K562 (cell line): Measurements from ENCODE around the gene NKG7. TPM values are rescaled to one million over a fixed set of nuclear protein-coding genes. Genes with fewer than 3 reads are reported as not detected.
"Not testable (repeated sequence)": the region's sequence is repeated elsewhere in the genome, so short reads cannot be mapped to it uniquely, and the experiment has no call there.

Source experiments
- ATAC-seq: fragments of 200-7000 bp; cut with Tn5 transposase; 3 replicates; pipeline ENCODE4 v1.9.1; 2020; ENCODE audit warnings: moderate library complexity
- BruUV-seq: library from RNA; stranded (reverse); fragments of 400-500 nt; replicated peaks from 2 replicates; lab custom pipeline; 2021; lab: Mats Ljungman, UMichigan
- CTCF ChIA-PET: fragments of 300-600 bp; formaldehyde crosslinking; extraction: SDS; loops from one replicate; lab custom pipeline; 2021; ENCODE audit warnings: low intra/inter-chr PET ratio; lab: Yijun Ruan, JAX
- POLR2A ChIA-PET: fragments of 300-600, 350-650 bp; sonication (Branson Sonifier 250); formaldehyde crosslinking; extraction: SDS; loops from one replicate; lab custom pipeline; 2021; ENCODE audit warnings: antibody characterized with exemption, inconsistent platforms; lab: Yijun Ruan, JAX
- DNase-seq, 4 experiments: peaks; one replicate each; pipeline versions ENCODE4 v3.0.0 to v3.0.0-alpha.2; 2011 to 2018; ENCODE audit warnings: low spot score in 3 of 4, mixed read lengths in 3 of 4; ENCODE audit errors: extremely low read depth in 1 of 4
- FAIRE-seq: peaks from 2 replicates; lab custom pipeline; 2011; peaks lifted over from hg19 to GRCh38; lab: Jason Lieb, UNC
- H2AFZ ChIP-seq: 2 replicates; pipeline ENCODE4 v1.6.0; 2011; ENCODE audit warnings: low read depth, low read length, control low read depth, inconsistent platforms
- H3K27ac ChIP-seq: fragments of 200-600 bp; 3 replicates; pipeline ENCODE4 v1.8.0; 2011; ENCODE audit warnings: low read depth, mild to moderate bottlenecking, control low read depth, inconsistent platforms, low read length, moderate library complexity, mixed read lengths; ENCODE audit errors: extremely low read depth
- H3K27me3 ChIP-seq, 2 experiments: fragments of 300-600 bp in 1 of 2; 2 replicates in 1 of 2; 3 replicates in 1 of 2; pipeline versions ENCODE4 v1.6.0 to v1.8.0; 2011; ENCODE audit warnings: inconsistent platforms in 2 of 2, low read length in 2 of 2, mild to moderate bottlenecking in 1 of 2, mixed read lengths in 1 of 2, moderate library complexity in 1 of 2; ENCODE audit not compliant: control insufficient read depth in 2 of 2, insufficient read depth in 2 of 2
- H3K36me3 ChIP-seq: fragments of 300-600 bp; 3 replicates; pipeline ENCODE4 v1.8.0; 2011; ENCODE audit warnings: mild to moderate bottlenecking, low read length, inconsistent platforms; ENCODE audit not compliant: control insufficient read depth, insufficient read depth
- H3K4me1 ChIP-seq, 2 experiments: fragments of 200-600 bp in 1 of 2; replicated peaks in 1 of 2; 2 replicates in 1 of 2; 3 replicates in 1 of 2; pipeline versions ENCODE4 v1.5.1 to v1.8.0; 2011; ENCODE audit warnings: inconsistent platforms in 2 of 2, low read length in 2 of 2, mild to moderate bottlenecking in 1 of 2, mixed read lengths in 1 of 2, moderate library complexity in 1 of 2; ENCODE audit not compliant: control insufficient read depth in 2 of 2, insufficient read depth in 2 of 2
- H3K4me2 ChIP-seq: 2 replicates; pipeline ENCODE4 v1.6.1; 2011; ENCODE audit warnings: low read length, control low read depth, inconsistent platforms, mixed read lengths; ENCODE audit not compliant: insufficient read depth
- H3K4me3 ChIP-seq: fragments of 200-600 bp; sonication (generic), shearing (Covaris generic); 2 replicates; pipeline ENCODE4 v1.5.1; 2016; ENCODE audit warnings: control low read depth, inconsistent platforms
- H3K79me2 ChIP-seq: fragments of 200-600 bp; 3 replicates; pipeline ENCODE4 v1.8.0; 2011; ENCODE audit warnings: low read length, inconsistent platforms; ENCODE audit not compliant: control insufficient read depth, insufficient read depth
- H3K9ac ChIP-seq, 2 experiments: 2 replicates each; pipeline versions ENCODE4 v1.6.0 to v1.6.1; 2011; ENCODE audit warnings: low read depth in 2 of 2, low read length in 2 of 2, control low read depth in 1 of 2, inconsistent platforms in 1 of 2, mild to moderate bottlenecking in 1 of 2, mixed read lengths in 1 of 2; ENCODE audit not compliant: insufficient read depth in 1 of 2
- H3K9me1 ChIP-seq: one replicate; pipeline ENCODE4 v1.6.0; 2011; ENCODE audit warnings: inconsistent platforms, mild to moderate bottlenecking, low read length, moderate library complexity; ENCODE audit not compliant: control insufficient read depth, insufficient read depth
- H3K9me3 ChIP-seq: replicated peaks from 2 replicates; pipeline ENCODE4 v1.5.1; 2011; ENCODE audit warnings: low read depth, low read length, inconsistent platforms; ENCODE audit not compliant: control insufficient read depth, insufficient read depth
- H4K20me1 ChIP-seq: replicated peaks from 2 replicates; pipeline ENCODE4 v1.6.1; 2011; ENCODE audit warnings: low read length, inconsistent platforms, mixed read lengths; ENCODE audit not compliant: control insufficient read depth, insufficient read depth
- EGR1 ChIP-seq: fragments of 450-650 bp; conservative IDR thresholded peaks from 2 replicates; pipeline ENCODE4 v1.6.1; 2017; ENCODE audit warnings: mild to moderate bottlenecking
- MAFK ChIP-seq: IDR thresholded peaks from 2 replicates; pipeline ENCODE4 v1.6.1; 2011; ENCODE audit warnings: low read length, improper control_type of control experiment
- MCM3 ChIP-seq: fragments of 450-650 bp; IDR thresholded peaks from 2 replicates; pipeline ENCODE4 v1.6.1; 2016
- PCBP1 ChIP-seq: fragments of 200-400 bp; formaldehyde crosslinking; IDR thresholded peaks from 2 replicates; pipeline ENCODE4 v1.6.1; 2018; ENCODE audit warnings: mild to moderate bottlenecking, low read depth, low read length; ENCODE audit not compliant: poor library complexity, severe bottlenecking
- POLR2G ChIP-seq: fragments of 200-400 bp; formaldehyde crosslinking; IDR thresholded peaks from 2 replicates; pipeline ENCODE4 v1.6.1; 2017; ENCODE audit warnings: low read depth, mild to moderate bottlenecking, antibody characterized with exemption, low read length, moderate library complexity
- RBFOX2 ChIP-seq: fragments of 200-400 bp; formaldehyde crosslinking; IDR thresholded peaks from 2 replicates; pipeline ENCODE4 v1.6.1; 2017; ENCODE audit warnings: low read depth, mild to moderate bottlenecking, low read length, moderate library complexity
- SIX5 ChIP-seq, 2 experiments: IDR thresholded peaks; 2 replicates each; pipeline ENCODE4 v1.6.1; 2011; ENCODE audit warnings: low read length in 2 of 2, borderline replicate concordance in 1 of 2, low read depth in 1 of 2, mild to moderate bottlenecking in 1 of 2, moderate library complexity in 1 of 2; ENCODE audit not compliant: insufficient read depth in 1 of 2
- SPI1 ChIP-seq: IDR thresholded peaks from 2 replicates; pipeline ENCODE4 v1.6.1; 2011; ENCODE audit warnings: low read depth, low read length, control low read depth, borderline replicate concordance
- ZBED1 ChIP-seq: IDR thresholded peaks from 2 replicates; pipeline ENCODE4 v1.6.1; 2014
- ZNF24 ChIP-seq: fragments of 450-650 bp; IDR thresholded peaks from 2 replicates; pipeline ENCODE4 v1.6.1; 2016
- ZNF311 ChIP-seq: fragments of 250-450 bp; sonication (Bioruptor Pico); IDR thresholded peaks from 2 replicates; pipeline ENCODE4 v1.4.0; 2020; ENCODE audit warnings: mild to moderate bottlenecking, moderate library complexity
- ZNF324 ChIP-seq: fragments of 250-450 bp; sonication (Bioruptor Pico); IDR thresholded peaks from 2 replicates; pipeline ENCODE4 v1.4.0; 2020; ENCODE audit warnings: mild to moderate bottlenecking
- ZNF431 ChIP-seq: sonication (generic); formaldehyde crosslinking; IDR thresholded peaks from 2 replicates; pipeline ENCODE4 v1.8.0; 2022; ENCODE audit warnings: mild to moderate bottlenecking, missing genetic modification reagents
- WGBS: fragments of 100-300 bp; shearing (Covaris generic); methylation state at CpG from one replicate; pipeline ENCODE4 v1.1.6; 2016; ENCODE audit warnings: low coverage, mixed read lengths; ENCODE audit not compliant: insufficient coverage; ENCODE audit errors: missing lambda C conversion rate; 5-methylcytosine and 5-hydroxymethylcytosine counted together
- in situ Hi-C: fragments of 300-500 bp; cut with MboI; formaldehyde crosslinking; loops from 4 replicates; pipeline ENCODE4 v1.15.0; 2018; ENCODE audit warnings: inconsistent platforms, mixed read lengths
- intact Hi-C: fragments of 100-400 bp; cut with micrococcal nuclease; formaldehyde crosslinking; loops from 2 replicates; pipeline ENCODE4 v1.14.2; 2022
- polyA plus RNA-seq, 8 experiments: library from polyadenylated mRNA; depleted of rRNA in 4 of 8; stranded (reverse) in 5 of 8; unstranded in 3 of 8; fragments of >200 nt; fragmentation: Nextera tagmentation in 2 of 8; fragmentation: Illumina TruSeq in 1 of 8; extraction: Ambion mirVana in 2 of 8; extraction: Trizol in 1 of 8; gene quantifications; 2 replicates each; pipeline versions ENCODE4 v1.2.1 to v1.2.3, GENCODE V29; 2011 to 2014; ENCODE audit warnings: inconsistent platforms in 1 of 8, missing spikeins in 1 of 8
- total RNA-seq, 7 experiments: library from RNA; depleted of rRNA in 6 of 7; stranded (reverse); fragments of >200 nt in 6 of 7; fragmentation: Illumina TruSeq in 2 of 7; extraction: Trizol in 2 of 7; gene quantifications; 2 replicates each; pipeline versions ENCODE4 v1.2.1 to v1.2.3, GENCODE V29; 2011 to 2021; ENCODE audit warnings: low replicate concordance in 1 of 7

NKG7 gene
- total and polyA plus RNA-seq, 9 of the 15 experiments (the other 6 are each of a cell fraction or from before 2014, with no cell fraction given): 0.30 to 0.70 (median 0.51) TPM; not detected in 2

GRCh38 chr19:51421229-51422052 is 49.0 kb upstream of the NKG7 start:
- TF ChIP-seq MCM3 (no peak), ZNF324 (CRISPR knock-in tag) (no peak), PCBP1 (peak; percentile 60), POLR2G (peak; percentile 38), ZNF24 (no peak), MAFK (0 out of 2 replicates have a peak, but pooled peaks have one; percentile 14), SIX5 (IDR thresholded peaks at IDR 0.05; ENCODE audit: borderline replicate concordance in 1 of 2, insufficient read depth in 1 of 2, low read depth in 1 of 2, low read length in 2 of 2) (no peak), ZBED1 (0 out of 2 replicates have a peak, but pooled peaks have one; percentile 15), EGR1 (peak; percentile 65), RBFOX2 (0 out of 2 replicates have a peak, but pooled peaks have one; percentile 20), ZNF311 (CRISPR knock-in tag) (no peak), SPI1 (peak; percentile 44), ZNF431 (no peak)
- ATAC-seq: no peak; the same call in 1 of the 3 replicates
- no peaks in the 10 kb centered on the region for H3K9me3 ChIP-seq
- H3K4me1 ChIP-seq: peaks cover 9 to 28% of the 10 kb centered on the region in 2 experiments
- intact Hi-C loops: loop anchor here (1.0 to 10.0 kb wide), 3 partner anchors 52 to 363 kb away; no protein-coding TSS in a partner anchor
- no peaks in the 10 kb centered on the region for H3K36me3 ChIP-seq
- ChIA-PET CTCF (interaction anchor here (0.6 to 2.1 kb wide), 7 partner anchors 28 to 387 kb away, joined by 3 to 30 read pairs (median 3); no protein-coding TSS in a partner anchor), POLR2A (interaction anchor here (0.9 to 1.1 kb wide), 3 partner anchors 28 to 236 kb away, joined by 3 to 5 read pairs (median 5); no protein-coding TSS in a partner anchor)
- H3K79me2 ChIP-seq: no peaks in the 10 kb centered on the region
- peak in 1 of 4 experiments; percentile 16 for DNase-seq
- no peak overlapping the region for H3K4me3 ChIP-seq
- no TSS peak for BruUV-seq
- FAIRE-seq: no peak
- peak overlapping the region in 1 of 2 experiments; percentile 47; a peak in 2 of 4 replicates for H3K9ac ChIP-seq
- no peak overlapping the region for H3K27ac ChIP-seq
- 16% methylated on average over 21 of the region's 39 CpGs for WGBS
- peak overlapping the region; percentile 62; the same call in 1 of the 2 replicates for H2AFZ ChIP-seq
- in situ Hi-C loops: loop anchor here (5.0 to 10.0 kb wide), 2 partner anchors 236 to 363 kb away; no protein-coding TSS in a partner anchor
- H3K27me3 ChIP-seq: no peaks in the 10 kb centered on the region
- H3K4me2 ChIP-seq: peak overlapping the region; percentile 43; the same call in 1 of the 2 replicates
- no peaks in the 10 kb centered on the region for H4K20me1 ChIP-seq
- H3K9me1 ChIP-seq: no peaks in the 10 kb centered on the region

DNA sequence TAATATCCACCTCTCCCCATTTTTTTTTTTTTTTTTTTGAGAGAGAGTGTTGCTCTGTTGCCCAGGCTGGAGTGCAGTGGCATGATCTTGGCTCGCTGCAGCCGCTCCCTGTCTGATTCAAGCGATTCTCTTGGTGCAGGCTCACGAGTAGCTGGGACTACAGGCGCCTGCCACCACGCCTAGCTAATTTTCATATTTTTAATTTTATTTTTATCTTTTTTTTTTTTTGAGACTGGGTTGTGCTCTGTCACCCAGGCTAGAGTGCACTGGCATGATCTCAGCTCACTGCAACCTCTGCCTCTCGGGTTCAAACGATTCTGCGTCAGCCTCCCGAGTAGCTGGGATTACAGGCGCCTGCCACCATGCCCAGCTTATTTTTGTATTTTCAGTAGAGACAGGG is 48.1 kb upstream of the NKG7 start:
- peaks cover 9 to 32% of the 10 kb centered on the region in 2 experiments for H3K4me1 ChIP-seq
- H4K20me1 ChIP-seq, DNase-seq, H3K4me2 ChIP-seq, BruUV-seq, H3K9me3 ChIP-seq, H3K36me3 ChIP-seq, FAIRE-seq, H2AFZ ChIP-seq, ATAC-seq, H3K9ac ChIP-seq, H3K27ac ChIP-seq, H3K9me1 ChIP-seq, H3K4me3 ChIP-seq, H3K27me3 ChIP-seq, H3K79me2 ChIP-seq: not testable (repeated sequence)
- POLR2A ChIA-PET: interaction anchor here (0.9 to 1.1 kb wide), 2 partner anchors 27 to 237 kb away, joined by 5 read pairs; no protein-coding TSS in a partner anchor
- 62% methylated on average over 9 of the region's 11 CpGs for WGBS
- CTCF ChIA-PET: interaction anchor here (2.1 kb wide), 1 partner anchor 241 kb away, joined by 20 read pairs; no protein-coding TSS in a partner anchor
- intact Hi-C loops: loop anchor here (10.0 kb wide), 1 partner anchor 364 kb away; no protein-coding TSS in a partner anchor
- in situ Hi-C loops: loop anchor here (5.0 to 10.0 kb wide), 2 partner anchors 237 to 364 kb away; no protein-coding TSS in a partner anchor
